ENCODE results near the gene GZMM. TPM values are rescaled to one million over a fixed set of nuclear protein-coding genes. Genes with fewer than 3 reads are reported as not detected.

Gene GZMM
- total RNA-seq, 1 donor from 2014 or later, result not detected

DNA sequence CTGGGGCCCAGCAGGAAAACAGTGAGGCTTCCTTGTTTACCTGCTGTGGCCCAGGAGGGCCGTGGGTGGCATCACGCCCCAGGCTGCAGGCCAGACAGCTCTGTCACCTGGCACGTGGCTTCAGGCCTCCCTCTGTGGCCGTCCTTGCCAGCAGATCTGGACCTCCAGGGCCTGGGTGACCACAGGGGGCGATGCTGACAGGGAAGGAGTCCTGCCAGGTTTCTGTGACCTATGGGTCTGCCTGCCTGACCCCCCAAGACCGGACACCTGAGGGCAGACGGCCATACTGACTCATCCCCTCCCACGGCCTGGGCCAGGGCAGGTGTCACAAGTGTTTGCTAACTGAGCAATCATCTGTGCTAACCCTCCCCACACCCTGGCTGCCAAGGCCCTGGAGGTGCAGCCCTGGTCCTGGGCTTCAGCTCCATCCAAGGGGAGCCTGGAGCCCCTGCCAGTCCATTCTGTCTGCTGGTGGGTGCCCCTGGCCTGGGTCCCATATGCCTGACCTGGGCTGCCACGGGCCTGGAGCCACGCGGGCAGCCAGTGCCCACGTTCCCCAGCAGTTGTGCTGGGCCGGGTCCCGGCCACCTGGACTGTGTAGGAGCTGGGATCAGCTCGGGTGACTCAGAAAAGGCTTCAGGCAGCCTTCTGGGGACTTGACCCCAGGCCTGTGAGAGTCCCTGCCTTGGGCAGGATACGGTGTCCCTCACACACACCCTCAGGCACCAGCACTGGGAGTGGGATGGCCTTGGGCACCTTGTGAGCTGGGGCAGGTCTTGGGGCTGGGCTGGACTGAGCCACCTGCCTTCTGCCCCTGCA, 8.6 kb upstream of the GZMM start:
- Histone ChIP-seq H3K9ac (ENCODE audit: low read depth in 1 of 3, low read length in 3 of 3) (peak overlapping the region in 2 of 3 donors; percentile 43 to 73), H3K9me3 (ENCODE audit: control insufficient read depth in 3 of 3, low read length in 3 of 3) (no peaks in the 10 kb centered on the region), H3K36me3 (ENCODE audit: control insufficient read depth in 3 of 3, insufficient read depth in 3 of 3, low read length in 3 of 3) (peaks cover 20 to 38% (median 27%) of the 10 kb centered on the region in 3 donors), H3K4me3 (ENCODE audit: low read length in 3 of 3) (no peak overlapping the region), H3K4me1 (ENCODE audit: control insufficient read depth in 3 of 3, insufficient read depth in 3 of 3, low read length in 3 of 3) (peaks cover 30 to 56% (median 37%) of the 10 kb centered on the region in 3 donors), H3K27me3 (ENCODE audit: control insufficient read depth in 3 of 3, insufficient read depth in 3 of 3, low read length in 3 of 3) (no peaks in the 10 kb centered on the region), H3K27ac (ENCODE audit: low read depth, low read length) (peak overlapping the region; percentile 25)

DNA sequence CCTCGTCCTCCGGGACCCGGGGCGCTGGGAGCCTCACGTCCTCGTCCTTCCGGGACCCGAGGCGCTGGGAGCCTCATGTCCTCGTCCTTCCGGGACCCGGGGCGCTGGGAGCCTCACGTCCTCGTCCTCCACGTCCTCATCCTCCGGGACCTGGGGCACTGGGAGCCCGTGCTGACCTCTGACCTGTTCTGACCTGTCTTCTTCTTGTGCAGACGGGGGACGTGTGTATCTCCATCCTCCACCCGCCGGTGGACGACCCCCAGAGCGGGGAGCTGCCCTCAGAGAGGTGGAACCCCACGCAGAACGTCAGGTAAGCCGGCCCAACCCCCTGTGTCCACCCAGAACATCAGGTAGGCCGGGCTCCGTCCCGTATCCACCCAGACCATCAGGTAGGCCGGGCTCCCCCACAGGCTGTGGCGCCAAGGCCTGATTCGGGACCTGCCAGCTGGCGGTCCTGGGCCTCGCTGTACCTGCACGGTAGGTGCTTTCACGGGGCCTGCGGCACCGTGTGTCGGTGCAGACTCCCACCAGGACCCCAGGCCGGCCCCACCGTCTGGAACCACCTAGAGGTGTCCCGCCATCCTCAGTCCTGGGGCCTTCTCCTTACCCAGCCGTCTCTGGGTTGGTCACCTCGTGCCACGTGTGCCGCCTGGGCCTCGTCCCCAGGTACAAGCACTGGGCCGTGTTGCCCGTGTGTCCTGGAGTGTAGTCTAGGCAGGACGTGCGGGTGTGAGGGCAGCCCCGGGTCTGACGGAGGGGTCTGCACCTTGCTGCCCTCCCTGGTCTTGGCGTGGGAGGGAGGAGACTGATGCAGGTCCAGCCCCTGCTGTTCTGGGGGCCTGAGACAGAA, 7.6 kb upstream of the GZMM start:
- no peak overlapping the region for H3K4me3 ChIP-seq (ENCODE audit: low read length in 3 of 3)

DNA sequence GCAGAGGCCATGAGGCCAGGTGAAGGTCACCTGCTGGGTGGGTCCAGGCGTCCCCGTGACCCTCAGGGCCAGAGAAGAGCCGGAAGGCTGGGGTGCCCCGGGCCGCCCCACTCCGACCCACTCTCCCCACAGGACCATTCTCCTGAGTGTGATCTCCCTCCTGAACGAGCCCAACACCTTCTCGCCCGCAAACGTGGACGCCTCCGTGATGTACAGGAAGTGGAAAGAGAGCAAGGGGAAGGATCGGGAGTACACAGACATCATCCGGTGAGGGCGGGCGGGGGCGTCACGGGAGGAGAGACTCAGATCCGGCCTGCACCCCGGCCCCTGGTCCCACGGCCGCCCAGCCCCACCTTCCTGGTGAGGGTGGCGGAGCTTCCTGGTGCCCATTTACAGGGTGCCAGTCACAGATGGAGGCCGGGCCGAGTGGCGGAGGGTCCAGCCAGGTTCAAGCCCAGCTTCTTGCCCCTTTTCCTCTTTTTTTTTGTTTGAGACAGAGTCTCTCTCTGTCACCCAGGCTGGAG, 6.9 kb upstream of the GZMM start:
- Histone ChIP-seq H3K4me3 (ENCODE audit: low read length in 3 of 3) (no peak overlapping the region), H3K27ac (ENCODE audit: low read depth, low read length) (no peak overlapping the region), H3K36me3 (ENCODE audit: control insufficient read depth in 3 of 3, insufficient read depth in 3 of 3, low read length in 3 of 3) (peaks cover 26 to 43% (median 34%) of the 10 kb centered on the region in 3 donors), H3K27me3 (ENCODE audit: control insufficient read depth in 3 of 3, insufficient read depth in 3 of 3, low read length in 3 of 3) (no peaks in the 10 kb centered on the region), H3K4me1 (ENCODE audit: control insufficient read depth in 3 of 3, insufficient read depth in 3 of 3, low read length in 3 of 3) (peaks cover 27 to 51% (median 32%) of the 10 kb centered on the region in 3 donors), H3K9me3 (ENCODE audit: control insufficient read depth in 3 of 3, low read length in 3 of 3) (no peaks in the 10 kb centered on the region), H3K9ac (ENCODE audit: low read depth in 1 of 3, low read length in 3 of 3) (no peak overlapping the region)

More for the DNA sequence above, 7.6 kb upstream of the GZMM start:
- H3K27me3 ChIP-seq (ENCODE audit: control insufficient read depth in 3 of 3, insufficient read depth in 3 of 3, low read length in 3 of 3), result no peaks in the 10 kb centered on the region
- H3K9me3 ChIP-seq (ENCODE audit: control insufficient read depth in 3 of 3, low read length in 3 of 3), result no peaks in the 10 kb centered on the region
- H3K36me3 ChIP-seq (ENCODE audit: control insufficient read depth in 3 of 3, insufficient read depth in 3 of 3, low read length in 3 of 3), result peaks cover 20 to 40% (median 28%) of the 10 kb centered on the region in 3 donors
- H3K27ac ChIP-seq (ENCODE audit: low read depth, low read length), result no peak overlapping the region
- H3K4me1 ChIP-seq (ENCODE audit: control insufficient read depth in 3 of 3, insufficient read depth in 3 of 3, low read length in 3 of 3), result peaks cover 27 to 51% (median 32%) of the 10 kb centered on the region in 3 donors
- no peak overlapping the region for H3K9ac ChIP-seq (ENCODE audit: low read depth in 1 of 3, low read length in 3 of 3)

DNA sequence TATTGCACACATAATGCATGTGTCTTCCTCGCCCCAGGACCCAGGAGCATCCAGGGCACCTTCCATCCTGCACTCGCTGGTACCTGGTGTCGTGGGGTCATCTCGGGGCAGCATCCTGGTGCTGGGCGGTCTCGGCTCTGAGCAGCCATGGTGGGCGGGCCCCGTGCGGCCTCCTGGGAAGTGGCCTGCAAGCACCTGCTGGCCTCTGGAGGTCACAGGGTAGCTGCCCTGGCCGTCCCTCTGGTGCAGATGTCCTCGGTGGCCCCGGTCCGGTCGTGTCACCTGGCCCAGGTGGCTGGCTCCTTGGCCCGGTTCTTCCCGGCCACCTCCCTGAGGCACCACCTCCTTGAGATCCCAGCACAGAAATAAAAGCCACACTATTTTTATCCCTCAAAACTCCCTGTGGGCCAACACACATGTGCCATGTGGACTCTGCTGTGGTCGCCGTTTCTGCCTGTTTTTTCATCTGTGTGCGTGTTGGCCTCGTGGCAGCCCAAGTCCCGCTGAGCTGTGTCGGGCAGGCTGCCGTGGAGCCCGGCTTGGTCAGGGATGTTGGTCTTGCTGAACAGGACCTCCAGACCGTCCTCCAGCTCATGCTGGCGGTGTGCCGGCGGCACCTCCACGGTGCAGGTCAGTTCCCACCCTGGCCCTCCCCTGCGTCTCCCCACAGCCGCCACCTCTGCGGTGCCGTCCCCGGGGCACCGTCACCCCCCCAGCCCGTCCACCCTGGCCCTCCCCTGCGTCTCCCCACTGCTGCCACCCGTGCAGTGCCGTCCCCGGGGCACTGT, 5.0 kb upstream of the GZMM start:
- H3K9ac ChIP-seq (ENCODE audit: low read depth in 1 of 3, low read length in 3 of 3), result peak overlapping the region in 1 of 3 donors; percentile 66
- H3K4me3 ChIP-seq (ENCODE audit: low read length in 3 of 3), result peak overlapping the region in 1 of 3 donors; percentile 6
- H3K4me1 ChIP-seq (ENCODE audit: control insufficient read depth in 3 of 3, insufficient read depth in 3 of 3, low read length in 3 of 3), result peaks cover 17 to 39% (median 19%) of the 10 kb centered on the region in 3 donors
- no peaks in the 10 kb centered on the region for H3K27me3 ChIP-seq (ENCODE audit: control insufficient read depth in 3 of 3, insufficient read depth in 3 of 3, low read length in 3 of 3)
- H3K27ac ChIP-seq (ENCODE audit: low read depth, low read length), result no peak overlapping the region
- H3K36me3 ChIP-seq (ENCODE audit: control insufficient read depth in 3 of 3, insufficient read depth in 3 of 3, low read length in 3 of 3), result peaks cover 32 to 50% (median 41%) of the 10 kb centered on the region in 3 donors
- no peaks in the 10 kb centered on the region for H3K9me3 ChIP-seq (ENCODE audit: control insufficient read depth in 3 of 3, low read length in 3 of 3)

DNA sequence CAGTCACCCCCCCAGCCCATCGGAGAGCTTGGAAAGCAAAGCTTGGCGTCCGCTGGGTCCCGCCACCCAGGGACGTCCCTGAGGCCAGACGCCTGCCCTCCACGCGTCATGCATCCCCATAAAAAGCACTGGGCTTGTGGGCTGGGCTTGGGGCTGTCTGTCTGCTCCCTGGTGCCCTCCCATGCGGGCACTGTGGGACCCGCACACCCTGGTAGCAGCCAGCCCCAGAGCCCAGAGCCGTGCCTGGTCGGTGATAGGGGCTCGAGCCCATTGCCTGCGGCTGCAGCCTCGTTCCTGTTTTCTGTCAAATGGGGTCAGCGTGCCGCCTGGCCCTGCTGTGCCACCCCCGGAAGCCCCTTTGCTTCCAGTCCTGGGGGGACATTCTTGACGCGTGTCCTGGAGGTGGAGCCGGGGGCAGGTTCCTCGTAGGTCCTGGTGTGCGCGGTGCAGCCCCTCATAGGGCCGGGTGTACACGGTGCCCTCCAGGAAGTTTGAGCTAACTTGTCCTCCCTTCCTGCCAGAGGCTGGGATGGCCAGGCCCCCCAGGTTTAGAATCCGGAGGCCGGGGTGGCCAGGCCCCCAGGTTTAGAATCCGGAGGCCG, 4.3 kb upstream of the GZMM start:
- no peaks in the 10 kb centered on the region for H3K9me3 ChIP-seq (ENCODE audit: control insufficient read depth in 3 of 3, low read length in 3 of 3)
- H3K27ac ChIP-seq (ENCODE audit: low read depth, low read length), result no peak overlapping the region
- H3K27me3 ChIP-seq (ENCODE audit: control insufficient read depth in 3 of 3, insufficient read depth in 3 of 3, low read length in 3 of 3), result no peaks in the 10 kb centered on the region
- H3K4me3 ChIP-seq (ENCODE audit: low read length in 3 of 3), result no peak overlapping the region
- H3K4me1 ChIP-seq (ENCODE audit: control insufficient read depth in 3 of 3, insufficient read depth in 3 of 3, low read length in 3 of 3), result peaks cover 11 to 32% (median 12%) of the 10 kb centered on the region in 3 donors
- H3K36me3 ChIP-seq (ENCODE audit: control insufficient read depth in 3 of 3, insufficient read depth in 3 of 3, low read length in 3 of 3), result peaks cover 32 to 50% (median 41%) of the 10 kb centered on the region in 3 donors
- peak overlapping the region in 1 of 3 donors; percentile 66 for H3K9ac ChIP-seq (ENCODE audit: low read depth in 1 of 3, low read length in 3 of 3)

DNA sequence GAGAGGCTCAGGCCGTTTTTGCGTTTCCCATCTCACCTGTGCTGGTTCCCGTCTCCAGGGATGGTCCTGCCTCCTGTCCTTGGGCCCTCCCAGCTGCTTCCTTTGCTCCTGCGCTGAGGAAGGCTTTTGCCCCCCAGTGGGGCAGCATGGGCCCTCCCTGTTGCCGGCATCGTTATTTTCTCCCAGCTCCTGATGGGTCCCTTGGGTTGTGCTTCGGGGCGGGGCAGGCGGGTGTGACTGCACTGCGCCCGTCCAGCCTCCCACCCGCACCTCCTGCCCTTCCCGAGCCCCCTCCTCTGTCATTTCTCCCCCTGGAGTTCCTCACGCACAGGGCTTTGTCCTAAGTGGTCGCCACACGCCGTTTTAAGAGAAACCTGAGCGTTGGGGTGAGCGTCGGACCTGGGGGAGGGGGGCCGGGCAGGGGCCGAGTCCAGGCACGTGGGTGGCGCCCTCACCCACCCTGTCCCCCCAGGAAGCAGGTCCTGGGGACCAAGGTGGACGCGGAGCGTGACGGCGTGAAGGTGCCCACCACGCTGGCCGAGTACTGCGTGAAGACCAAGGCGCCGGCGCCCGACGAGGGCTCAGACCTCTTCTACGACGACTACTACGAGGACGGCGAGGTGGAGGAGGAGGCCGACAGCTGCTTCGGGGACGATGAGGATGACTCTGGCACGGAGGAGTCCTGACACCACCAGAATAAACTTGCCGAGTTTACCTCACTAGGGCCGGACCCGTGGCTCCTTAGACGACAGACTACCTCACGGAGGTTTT, 2.8 kb upstream of the GZMM start:
- H3K9me3 ChIP-seq (ENCODE audit: control insufficient read depth in 3 of 3, low read length in 3 of 3), result no peaks in the 10 kb centered on the region
- no peak overlapping the region for H3K27ac ChIP-seq (ENCODE audit: low read depth, low read length)
- H3K4me1 ChIP-seq (ENCODE audit: control insufficient read depth in 3 of 3, insufficient read depth in 3 of 3, low read length in 3 of 3), result peaks cover 0 to 18% (median 0%) of the 10 kb centered on the region in 3 donors
- no peaks in the 10 kb centered on the region for H3K27me3 ChIP-seq (ENCODE audit: control insufficient read depth in 3 of 3, insufficient read depth in 3 of 3, low read length in 3 of 3)
- H3K9ac ChIP-seq (ENCODE audit: low read depth in 1 of 3, low read length in 3 of 3), result no peak overlapping the region
- H3K36me3 ChIP-seq (ENCODE audit: control insufficient read depth in 3 of 3, insufficient read depth in 3 of 3, low read length in 3 of 3), result peaks cover 30 to 43% (median 36%) of the 10 kb centered on the region in 3 donors
- no peak overlapping the region for H3K4me3 ChIP-seq (ENCODE audit: low read length in 3 of 3)

DNA sequence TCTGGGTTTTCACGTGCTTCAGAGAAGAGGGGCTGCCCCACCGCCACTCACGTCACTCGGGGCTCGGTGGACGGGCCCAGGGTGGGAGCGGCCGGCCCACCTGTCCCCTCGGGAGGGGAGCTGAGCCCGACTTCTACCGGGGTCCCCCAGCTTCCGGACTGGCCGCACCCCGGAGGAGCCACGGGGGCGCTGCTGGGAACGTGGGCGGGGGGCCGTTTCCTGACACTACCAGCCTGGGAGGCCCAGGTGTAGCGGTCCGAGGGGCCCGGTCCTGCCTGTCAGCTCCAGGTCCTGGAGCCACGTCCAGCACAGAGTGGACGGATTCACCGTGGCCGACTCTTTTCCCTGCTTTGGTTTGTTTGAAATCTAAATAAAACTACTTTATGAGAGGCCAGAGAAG, 2.2 kb upstream of the GZMM start:
- Histone ChIP-seq H3K27me3 (ENCODE audit: control insufficient read depth in 3 of 3, insufficient read depth in 3 of 3, low read length in 3 of 3) (no peaks in the 10 kb centered on the region), H3K4me3 (ENCODE audit: low read length in 3 of 3) (no peak overlapping the region), H3K9ac (ENCODE audit: low read depth in 1 of 3, low read length in 3 of 3) (no peak overlapping the region), H3K36me3 (ENCODE audit: control insufficient read depth in 3 of 3, insufficient read depth in 3 of 3, low read length in 3 of 3) (peaks cover 24 to 36% (median 29%) of the 10 kb centered on the region in 3 donors), H3K27ac (ENCODE audit: low read depth, low read length) (no peak overlapping the region), H3K9me3 (ENCODE audit: control insufficient read depth in 3 of 3, low read length in 3 of 3) (no peaks in the 10 kb centered on the region), H3K4me1 (ENCODE audit: control insufficient read depth in 3 of 3, insufficient read depth in 3 of 3, low read length in 3 of 3) (peaks cover 0 to 18% (median 0%) of the 10 kb centered on the region in 3 donors)

DNA sequence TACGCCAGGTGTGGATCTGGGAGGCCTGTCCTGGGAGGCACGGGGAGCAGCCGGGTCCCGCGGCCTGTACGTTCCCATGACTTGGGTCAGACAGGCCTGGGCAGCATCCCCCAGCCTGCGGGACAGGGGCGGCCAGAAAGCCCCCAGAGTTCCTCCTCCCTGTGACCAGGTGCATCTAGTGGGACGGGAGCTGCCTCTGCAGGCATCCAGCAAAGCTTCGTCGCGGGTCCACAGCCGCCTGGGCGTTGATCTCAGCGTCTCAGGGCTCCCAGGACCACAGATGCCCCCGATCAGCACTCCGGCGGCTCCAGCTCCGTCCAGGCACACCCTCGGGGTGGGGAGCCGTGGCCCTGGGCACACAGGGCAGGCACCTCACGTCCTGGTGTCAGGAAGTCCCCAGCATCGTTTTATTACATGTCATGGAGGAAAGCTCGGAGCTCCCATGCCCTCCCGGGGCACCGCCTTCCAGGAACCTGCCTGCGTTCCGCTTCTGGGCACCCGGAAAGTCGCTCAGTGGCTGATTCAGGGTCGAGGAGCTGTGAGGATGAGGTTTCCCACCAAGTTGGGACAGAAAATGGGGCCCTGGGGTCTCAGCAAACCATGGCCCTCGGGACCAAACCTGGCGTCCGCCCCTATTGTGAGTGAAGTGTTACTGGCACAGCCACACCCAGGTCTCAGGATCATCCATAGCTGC, 1.5 kb upstream of the GZMM start:
- no peaks in the 10 kb centered on the region for H3K9me3 ChIP-seq (ENCODE audit: control insufficient read depth in 3 of 3, low read length in 3 of 3)
- no peak overlapping the region for H3K9ac ChIP-seq (ENCODE audit: low read depth in 1 of 3, low read length in 3 of 3)
- H3K27ac ChIP-seq (ENCODE audit: low read depth, low read length), result no peak overlapping the region
- H3K27me3 ChIP-seq (ENCODE audit: control insufficient read depth in 3 of 3, insufficient read depth in 3 of 3, low read length in 3 of 3), result no peaks in the 10 kb centered on the region
- peaks cover 19 to 33% (median 25%) of the 10 kb centered on the region in 3 donors for H3K36me3 ChIP-seq (ENCODE audit: control insufficient read depth in 3 of 3, insufficient read depth in 3 of 3, low read length in 3 of 3)
- H3K4me3 ChIP-seq (ENCODE audit: low read length in 3 of 3), result no peak overlapping the region
- peaks cover 0 to 18% (median 0%) of the 10 kb centered on the region in 3 donors for H3K4me1 ChIP-seq (ENCODE audit: control insufficient read depth in 3 of 3, insufficient read depth in 3 of 3, low read length in 3 of 3)
